Stomach (tissue), 4 donors: ENCODE data around the gene ABR.

Source experiments
- CTCF ChIP-seq, 7 experiments: fragments of 450-650 bp in 4 of 7; fragments of 200-600 bp in 3 of 7; sonication (generic) in 3 of 7; IDR thresholded peaks; one replicate each; pipeline ENCODE4 v1.5.1; 2016 to 2019; ENCODE audit warnings: antibody characterized with exemption in 7 of 7, control low read depth in 2 of 7, mild to moderate bottlenecking in 1 of 7
- EP300 ChIP-seq: sonication (generic); formaldehyde crosslinking; IDR thresholded peaks from one replicate; pipeline ENCODE4 v1.6.1; 2017; ENCODE audit warnings: antibody characterized with exemption
- POLR2A ChIP-seq, 4 donors: fragments of 450-650 bp; IDR thresholded peaks; one replicate each; pipeline ENCODE4 v1.6.1; 2016; ENCODE audit warnings: antibody characterized with exemption in 4 of 4, control low read depth in 2 of 4, mild to moderate bottlenecking in 1 of 4, moderate library complexity in 1 of 4

DNA sequence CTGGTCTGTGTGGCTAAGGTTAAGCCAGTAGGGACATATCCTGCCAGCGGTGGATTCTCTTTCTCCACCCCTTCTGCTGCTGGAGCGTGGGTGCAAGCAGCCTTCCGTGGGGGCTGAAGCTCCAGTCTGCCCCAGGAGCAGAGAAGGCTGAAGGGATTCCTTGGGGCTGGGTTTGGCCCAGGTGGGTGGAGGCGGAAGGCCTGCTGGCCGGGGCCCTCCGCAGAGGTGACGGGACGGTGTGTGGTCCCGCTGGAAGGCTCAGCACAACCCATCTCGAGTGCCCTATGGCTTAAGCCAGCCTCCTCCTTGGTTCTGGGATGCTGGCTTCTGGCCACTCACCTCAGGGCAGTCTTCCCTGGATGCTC lies 169.7 kb downstream of the ABR start:
- no peak for TF ChIP-seq POLR2A (IDR thresholded peaks at IDR 0.05)
- no peak for TF ChIP-seq CTCF (IDR thresholded peaks at IDR 0.05)
- TF ChIP-seq EP300, result no peak
